Activated T-cell treated with anti-CD3 and anti-CD28 coated beads, Interleukin-2, amount 50 U/mL, for 4 hours (primary cell): ENCODE results near the gene NFX1. TPM values are rescaled to one million over a fixed set of nuclear protein-coding genes. Genes with fewer than 3 reads are reported as not detected.
A peak's percentile ranks its signal among the peaks of the same experiment; 100 is the strongest.
"Not testable (repeated sequence)": the region's sequence is repeated elsewhere in the genome, so short reads cannot be mapped to it uniquely, and the experiment has no call there.

ENCODE experiments used
- ATAC-seq, 2 donors: fragments of 200-7000 bp; cut with Tn5 transposase; one replicate each; pipeline ENCODE4 v1.10.0; 2021
- DNase-seq: peaks from one replicate; pipeline ENCODE4 v3.0.0-alpha.2; 2020
- H3K27me3 Mint-ChIP-seq: one replicate; pipeline ENCODE4 v1.8.0; 2021; ENCODE audit warnings: low read depth, mixed read lengths
- H3K36me3 Mint-ChIP-seq: one replicate; pipeline ENCODE4 v1.8.0; 2022; ENCODE audit warnings: mixed read lengths; ENCODE audit not compliant: insufficient read depth
- H3K4me1 Mint-ChIP-seq: one replicate; pipeline ENCODE4 v1.8.0; 2021; ENCODE audit warnings: low read depth, mixed read lengths
- H3K4me3 Mint-ChIP-seq: one replicate; pipeline ENCODE4 v1.8.0; 2021; ENCODE audit warnings: mild to moderate bottlenecking, moderate library complexity, mixed read lengths
- H3K9me3 Mint-ChIP-seq: one replicate; pipeline ENCODE4 v1.8.0; 2021; ENCODE audit warnings: mixed read lengths
- total RNA-seq, 3 donors: library from RNA; stranded (reverse); gene quantifications; one replicate each; pipeline ENCODE4 v1.2.1, GENCODE V29; 2021

The NFX1 gene
- total RNA-seq, 3 donors from 2014 or later: 35.2 to 42.6 (median 36.0) TPM

GRCh38 chr9:33341182-33341581 lies 50.9 kb downstream of the NFX1 start:
- Mint-ChIP-seq H3K4me1 (peaks cover 2% of the 10 kb centered on the region), H3K27me3 (no peaks in the 10 kb centered on the region), H3K4me3 (no peak overlapping the region), H3K36me3 (peaks cover 43% of the 10 kb centered on the region), H3K9me3 (peaks cover 11% of the 10 kb centered on the region)
- ATAC-seq (no peak), DNase-seq (no peak)

- ATAC-seq (no peak), DNase-seq (no peak)
- Mint-ChIP-seq H3K36me3 (peaks cover 58% of the 10 kb centered on the region), H3K9me3 (peaks cover 9% of the 10 kb centered on the region), H3K4me1 (peaks cover 2% of the 10 kb centered on the region), H3K27me3 (no peaks in the 10 kb centered on the region), H3K4me3 (no peak overlapping the region)
Measured at GRCh38 chr9:33344145-33344544, 53.8 kb downstream of the NFX1 start.

- peaks cover 44% of the 10 kb centered on the region for H3K36me3 Mint-ChIP-seq
- H3K27me3 Mint-ChIP-seq: no peaks in the 10 kb centered on the region
- no peak overlapping the region for H3K4me3 Mint-ChIP-seq
- no peak for DNase-seq
- H3K4me1 Mint-ChIP-seq: peaks cover 2% of the 10 kb centered on the region
- H3K9me3 Mint-ChIP-seq: no peaks in the 10 kb centered on the region
- no peak for ATAC-seq
Measured at GRCh38 chr9:33346564-33346963, 56.2 kb downstream of the NFX1 start.

- peaks cover 42% of the 10 kb centered on the region for H3K36me3 Mint-ChIP-seq
- no peak for ATAC-seq
- no peaks in the 10 kb centered on the region for H3K27me3 Mint-ChIP-seq
- no peaks in the 10 kb centered on the region for H3K9me3 Mint-ChIP-seq
- no peaks in the 10 kb centered on the region for H3K4me1 Mint-ChIP-seq
- no peak overlapping the region for H3K4me3 Mint-ChIP-seq
- no peak for DNase-seq
Measured at GRCh38 chr9:33348998-33349397, 58.7 kb downstream of the NFX1 start.

- no peak overlapping the region for H3K4me3 Mint-ChIP-seq
- ATAC-seq: no peak
- peaks cover 44% of the 10 kb centered on the region for H3K36me3 Mint-ChIP-seq
- no peaks in the 10 kb centered on the region for H3K4me1 Mint-ChIP-seq
- no peaks in the 10 kb centered on the region for H3K9me3 Mint-ChIP-seq
- H3K27me3 Mint-ChIP-seq: no peaks in the 10 kb centered on the region
- no peak for DNase-seq
Measured at GRCh38 chr9:33349743-33350142, 59.4 kb downstream of the NFX1 start.

GRCh38 chr9:33350310-33350709 lies 60.0 kb downstream of the NFX1 start:
- Mint-ChIP-seq H3K36me3 (peaks cover 47% of the 10 kb centered on the region), H3K9me3 (no peaks in the 10 kb centered on the region), H3K27me3 (no peaks in the 10 kb centered on the region), H3K4me3 (no peak overlapping the region), H3K4me1 (no peaks in the 10 kb centered on the region)
- DNase-seq (no peak), ATAC-seq (no peak)

- H3K4me3 Mint-ChIP-seq: no peak overlapping the region
- H3K36me3 Mint-ChIP-seq: peaks cover 43% of the 10 kb centered on the region
- no peaks in the 10 kb centered on the region for H3K4me1 Mint-ChIP-seq
- H3K27me3 Mint-ChIP-seq: no peaks in the 10 kb centered on the region
- ATAC-seq: peak in 1 of 2 donors; percentile 32
- no peaks in the 10 kb centered on the region for H3K9me3 Mint-ChIP-seq
- no peak for DNase-seq
Measured at GRCh38 chr9:33351547-33351946, 61.2 kb downstream of the NFX1 start.

- ATAC-seq (no peak), DNase-seq (no peak)
- Mint-ChIP-seq H3K27me3 (no peaks in the 10 kb centered on the region), H3K36me3 (peaks cover 22% of the 10 kb centered on the region), H3K4me3 (no peak overlapping the region), H3K9me3 (no peaks in the 10 kb centered on the region), H3K4me1 (no peaks in the 10 kb centered on the region)
Measured at GRCh38 chr9:33354651-33355211, 64.4 kb downstream of the NFX1 start.

GRCh38 chr9:33355933-33356332 lies 65.6 kb downstream of the NFX1 start:
- Mint-ChIP-seq H3K9me3 (no peaks in the 10 kb centered on the region), H3K4me3 (no peak overlapping the region), H3K4me1 (no peaks in the 10 kb centered on the region), H3K36me3 (peaks cover 24% of the 10 kb centered on the region), H3K27me3 (no peaks in the 10 kb centered on the region)
- ATAC-seq (no peak), DNase-seq (no peak)

GRCh38 chr9:33358641-33359040 lies 68.3 kb downstream of the NFX1 start:
- not testable (repeated sequence) for H3K9me3 Mint-ChIP-seq, H3K27me3 Mint-ChIP-seq, DNase-seq, H3K4me3 Mint-ChIP-seq, ATAC-seq, H3K4me1 Mint-ChIP-seq
- peaks cover 24% of the 10 kb centered on the region for H3K36me3 Mint-ChIP-seq

GRCh38 chr9:33364127-33364526 lies 73.8 kb downstream of the NFX1 start:
- DNase-seq: no peak

GRCh38 chr9:33364814-33365213 lies 74.5 kb downstream of the NFX1 start:
- not testable (repeated sequence) for ATAC-seq, H3K4me1 Mint-ChIP-seq, DNase-seq, H3K27me3 Mint-ChIP-seq, H3K9me3 Mint-ChIP-seq, H3K4me3 Mint-ChIP-seq
- peaks cover 43% of the 10 kb centered on the region for H3K36me3 Mint-ChIP-seq

More at GRCh38 chr9:33364127-33364526, 73.8 kb downstream of the NFX1 start:
- peaks cover 40% of the 10 kb centered on the region for H3K36me3 Mint-ChIP-seq
- H3K9me3 Mint-ChIP-seq: no peaks in the 10 kb centered on the region
- ATAC-seq: no peak
- H3K4me3 Mint-ChIP-seq: no peak overlapping the region
- no peaks in the 10 kb centered on the region for H3K27me3 Mint-ChIP-seq
- H3K4me1 Mint-ChIP-seq: no peaks in the 10 kb centered on the region

GRCh38 chr9:33366979-33367480 lies 76.7 kb downstream of the NFX1 start:
- Mint-ChIP-seq H3K4me1 (no peaks in the 10 kb centered on the region), H3K9me3 (no peaks in the 10 kb centered on the region), H3K36me3 (peaks cover 51% of the 10 kb centered on the region), H3K4me3 (no peak overlapping the region), H3K27me3 (no peaks in the 10 kb centered on the region)
- DNase-seq (no peak), ATAC-seq (no peak)

GRCh38 chr9:33372900-33373299 lies 82.6 kb downstream of the NFX1 start:
- no peak for ATAC-seq
- Mint-ChIP-seq H3K9me3 (no peaks in the 10 kb centered on the region), H3K27me3 (no peaks in the 10 kb centered on the region)

GRCh38 chr9:33374190-33374589 lies 83.9 kb downstream of the NFX1 start:
- no peaks in the 10 kb centered on the region for H3K9me3 Mint-ChIP-seq
- ATAC-seq (no peak), DNase-seq (no peak)
- peaks cover 17% of the 10 kb centered on the region for H3K36me3 Mint-ChIP-seq
- H3K27me3 Mint-ChIP-seq: no peaks in the 10 kb centered on the region
- H3K4me1 Mint-ChIP-seq: peaks cover 8% of the 10 kb centered on the region
- H3K4me3 Mint-ChIP-seq: no peak overlapping the region

More at GRCh38 chr9:33372900-33373299, 82.6 kb downstream of the NFX1 start:
- peaks cover 20% of the 10 kb centered on the region for H3K36me3 Mint-ChIP-seq
- DNase-seq: no peak
- peaks cover 8% of the 10 kb centered on the region for H3K4me1 Mint-ChIP-seq
- no peak overlapping the region for H3K4me3 Mint-ChIP-seq
